HEK293T (cell line): Measurements from ENCODE around the gene TPK1.

Experiments used
- CTCF ChIA-PET: fragments of 350-600 bp; formaldehyde crosslinking; extraction: SDS; loops from one replicate; lab custom pipeline; 2021; ENCODE audit warnings: antibody characterized with exemption, inconsistent platforms; lab: Yijun Ruan, JAX
- POLR2A ChIA-PET: fragments of 350-600 bp; formaldehyde crosslinking; extraction: SDS; loops from one replicate; lab custom pipeline; 2020; ENCODE audit warnings: antibody characterized with exemption, inconsistent platforms; lab: Yijun Ruan, JAX
- DNase-seq: peaks from one replicate; pipeline ENCODE4 v3.0.0; 2012; ENCODE audit warnings: mixed read lengths; ENCODE audit errors: extremely low spot score
- ARNT ChIP-seq: fragments of 450-650 bp; IDR thresholded peaks from 2 replicates; pipeline ENCODE4 v1.6.1; 2017; ENCODE audit warnings: mild to moderate bottlenecking
- BHLHE40 ChIP-seq: fragments of 450-650 bp; IDR thresholded peaks from 2 replicates; pipeline ENCODE4 v1.6.1; 2016; ENCODE audit warnings: mild to moderate bottlenecking, moderate library complexity, borderline replicate concordance
- CTBP1 ChIP-seq: fragments of 450-650 bp; IDR thresholded peaks from 2 replicates; pipeline ENCODE4 v1.6.1; 2016; ENCODE audit warnings: borderline replicate concordance
- ELF4 ChIP-seq: fragments of 450-650 bp; IDR thresholded peaks from 2 replicates; pipeline ENCODE4 v1.6.1; 2017; ENCODE audit warnings: antibody characterized with exemption
- FOXA1 ChIP-seq: fragments of 450-650 bp; IDR thresholded peaks from 2 replicates; pipeline ENCODE4 v1.6.1; 2016; ENCODE audit warnings: mild to moderate bottlenecking
- FOXK2 ChIP-seq: fragments of 450-650 bp; IDR thresholded peaks from 2 replicates; pipeline ENCODE4 v1.6.1; 2016; ENCODE audit warnings: mild to moderate bottlenecking
- FOXM1 ChIP-seq: fragments of 450-650 bp; IDR thresholded peaks from 2 replicates; pipeline ENCODE4 v1.6.1; 2017; ENCODE audit warnings: mild to moderate bottlenecking, borderline replicate concordance
- HDGF ChIP-seq: fragments of 450-650 bp; IDR thresholded peaks from 2 replicates; pipeline ENCODE4 v1.6.1; 2017; ENCODE audit warnings: antibody characterized with exemption, borderline replicate concordance
- L3MBTL2 ChIP-seq: fragments of 450-650 bp; conservative IDR thresholded peaks from 2 replicates; pipeline ENCODE4 v1.6.1; 2016; ENCODE audit warnings: mild to moderate bottlenecking
- LEF1 ChIP-seq: fragments of 450-650 bp; IDR thresholded peaks from 2 replicates; pipeline ENCODE4 v1.6.1; 2017; ENCODE audit warnings: mild to moderate bottlenecking, borderline replicate concordance
- NFRKB ChIP-seq: fragments of 450-650 bp; IDR thresholded peaks from 2 replicates; pipeline ENCODE4 v1.6.1; 2016; ENCODE audit warnings: mild to moderate bottlenecking, moderate library complexity
- PKNOX1 ChIP-seq: fragments of 450-650 bp; IDR thresholded peaks from 2 replicates; pipeline ENCODE4 v1.6.1; 2016
- SP1 ChIP-seq: fragments of 450-650 bp; IDR thresholded peaks from 2 replicates; pipeline ENCODE4 v1.6.1; 2017
- SUZ12 ChIP-seq: fragments of 450-650 bp; IDR thresholded peaks from 2 replicates; pipeline ENCODE4 v1.6.1; 2016; ENCODE audit warnings: mild to moderate bottlenecking
- TARDBP ChIP-seq: fragments of 450-650 bp; IDR thresholded peaks from 2 replicates; pipeline ENCODE4 v1.6.1; 2016
- ZNF384 ChIP-seq: fragments of 450-650 bp; IDR thresholded peaks from 2 replicates; pipeline ENCODE4 v1.6.1; 2016

TPK1 gene

DNA sequence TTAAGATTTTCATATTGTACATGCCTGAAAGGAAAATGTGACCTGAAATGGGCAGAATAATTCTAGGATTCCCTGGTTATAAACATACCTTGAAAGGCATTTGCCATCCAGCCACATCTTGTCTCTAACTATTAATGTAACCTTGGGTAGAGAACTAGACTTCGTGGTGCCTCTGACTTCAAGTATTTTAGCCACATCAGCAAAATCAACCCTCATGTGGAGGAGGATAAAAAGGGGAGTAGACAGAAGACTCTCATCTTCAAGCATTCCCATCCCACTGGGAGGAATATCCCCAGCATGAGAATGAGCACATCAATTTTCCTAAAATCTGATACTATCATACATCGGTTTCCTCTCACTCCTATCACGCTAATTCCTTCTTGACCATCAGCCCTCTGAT, 267.6 kb downstream of the TPK1 start:
- POLR2A ChIA-PET = no interaction called here
- no peak for DNase-seq
- no peak for TF ChIP-seq ZNF384
- no peak for TF ChIP-seq FOXA1
- TF ChIP-seq BHLHE40 = no peak
- TF ChIP-seq CTBP1 = no peak
- no peak for TF ChIP-seq NFRKB
- TF ChIP-seq L3MBTL2 = no peak
- no peak for TF ChIP-seq TARDBP
- TF ChIP-seq PKNOX1 = no peak
- TF ChIP-seq SUZ12 = no peak
- no peak for TF ChIP-seq ELF4
- TF ChIP-seq HDGF = no peak
- TF ChIP-seq LEF1 = no peak
- TF ChIP-seq SP1 = no peak
- TF ChIP-seq ARNT = no peak
- TF ChIP-seq FOXM1 = no peak
- CTCF ChIA-PET = no interaction called here

- TF ChIP-seq ELF4 = no peak
- TF ChIP-seq TARDBP = no peak
- no peak for TF ChIP-seq L3MBTL2
- no peak for TF ChIP-seq ZNF384
- TF ChIP-seq SUZ12 = no peak
- no peak for TF ChIP-seq BHLHE40
- no peak for TF ChIP-seq SP1
- no peak for TF ChIP-seq FOXK2
- TF ChIP-seq PKNOX1 = no peak
- TF ChIP-seq HDGF = no peak
- TF ChIP-seq LEF1 = no peak
- TF ChIP-seq ARNT = no peak
- CTCF ChIA-PET = no interaction called here
- POLR2A ChIA-PET = no interaction called here
- no peak for DNase-seq
Measured at GRCh38 chr7:144565586-144565985, 270.3 kb downstream of the TPK1 start.

- ChIA-PET POLR2A (no interaction called here), CTCF (no interaction called here)
- TF ChIP-seq HDGF = no peak
- no peak for TF ChIP-seq ZNF384
- no peak for TF ChIP-seq LEF1
- no peak for TF ChIP-seq L3MBTL2
- TF ChIP-seq BHLHE40 = no peak
- TF ChIP-seq SP1 = no peak
- TF ChIP-seq CTBP1 = no peak
- no peak for TF ChIP-seq ARNT
- no peak for TF ChIP-seq SUZ12
- TF ChIP-seq FOXA1 = no peak
- no peak for TF ChIP-seq PKNOX1
- no peak for TF ChIP-seq FOXK2
- no peak for TF ChIP-seq NFRKB
- TF ChIP-seq TARDBP = no peak
- no peak for TF ChIP-seq ELF4
- no peak for DNase-seq
Measured at GRCh38 chr7:144549861-144550260, 286.0 kb downstream of the TPK1 start.

DNA sequence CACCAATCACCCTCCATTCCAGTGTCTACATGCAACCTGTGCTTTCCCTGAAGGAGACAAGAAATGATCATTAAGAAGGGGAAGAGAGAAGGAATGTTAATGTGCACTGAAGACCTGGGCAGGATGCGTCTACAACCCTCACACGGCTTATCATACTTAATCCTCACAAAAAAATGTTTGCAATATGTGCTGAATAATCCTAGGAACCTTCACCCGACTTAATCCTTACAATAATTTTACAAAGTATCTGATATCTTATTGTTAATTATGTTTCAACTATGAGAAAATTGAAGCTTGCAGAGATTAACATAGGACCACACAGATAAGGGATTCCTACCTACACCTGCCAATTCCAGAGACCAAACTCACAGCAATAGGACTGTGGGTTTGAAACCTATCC, 287.3 kb downstream of the TPK1 start:
- TF ChIP-seq FOXM1 = no peak
- no peak for TF ChIP-seq BHLHE40
- ChIA-PET CTCF (no interaction called here), POLR2A (no interaction called here)
- no peak for DNase-seq

DNA sequence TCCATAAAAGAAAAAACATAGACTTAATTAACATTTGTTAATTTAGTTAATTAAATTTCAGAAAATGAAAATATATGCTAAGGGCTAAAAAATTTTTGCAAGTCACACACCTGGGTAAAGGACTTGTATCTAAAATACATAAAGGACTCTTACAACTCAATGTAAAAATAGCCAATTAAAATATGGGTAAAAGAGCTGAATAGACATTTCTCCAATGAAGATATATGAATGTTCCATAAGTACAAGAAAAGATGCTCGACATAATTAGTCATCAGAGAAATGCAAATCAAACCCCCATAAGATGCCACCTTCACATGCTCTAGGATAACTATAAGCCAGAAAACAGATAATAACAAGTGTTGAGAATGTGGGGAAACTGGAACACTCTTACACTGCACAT, 288.0 kb downstream of the TPK1 start:
- ChIA-PET CTCF (no interaction called here), POLR2A (no interaction called here)
- DNase-seq = no peak
- no peak for TF ChIP-seq HDGF
- no peak for TF ChIP-seq BHLHE40
- no peak for TF ChIP-seq FOXA1
- TF ChIP-seq CTBP1 = no peak
- no peak for TF ChIP-seq ELF4
- TF ChIP-seq SP1 = no peak
- TF ChIP-seq NFRKB = no peak
- no peak for TF ChIP-seq TARDBP
- no peak for TF ChIP-seq FOXK2
- TF ChIP-seq FOXM1 = no peak
- no peak for TF ChIP-seq ARNT
- TF ChIP-seq PKNOX1 = no peak
- TF ChIP-seq SUZ12 = no peak
- no peak for TF ChIP-seq ZNF384
- no peak for TF ChIP-seq L3MBTL2
- no peak for TF ChIP-seq LEF1

DNA sequence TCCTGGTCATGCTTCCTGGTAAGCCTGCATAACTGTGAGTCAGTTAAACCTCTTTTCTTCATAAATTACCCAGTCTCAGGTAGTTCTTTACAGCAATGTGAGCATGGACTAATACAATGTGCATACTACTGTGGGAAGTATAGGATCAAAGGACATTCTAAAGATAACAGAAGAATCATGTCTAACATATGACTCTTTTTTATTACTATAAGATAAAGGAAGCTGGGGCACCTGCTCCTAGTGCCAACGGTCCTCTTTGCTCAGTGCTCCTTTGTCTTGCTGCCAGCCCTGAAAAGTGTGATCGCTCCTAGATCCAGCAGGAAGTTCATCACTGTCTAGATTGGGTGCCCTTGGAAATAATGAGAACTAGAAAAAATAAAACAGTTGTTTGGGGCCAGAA, 289.1 kb downstream of the TPK1 start:
- TF ChIP-seq ARNT = no peak
- no peak for TF ChIP-seq CTBP1
- no peak for TF ChIP-seq ELF4
- CTCF ChIA-PET = no interaction called here
- POLR2A ChIA-PET = no interaction called here
- DNase-seq = no peak
